Large intestine (tissue), 3 donors: ENCODE measurements around the gene ELF1. TPM values are rescaled to one million over a fixed set of nuclear protein-coding genes. Genes with fewer than 3 reads are reported as not detected.
"Not testable (repeated sequence)": the region's sequence is repeated elsewhere in the genome, so short reads cannot be mapped to it uniquely, and the experiment has no call there.

ENCODE experiments used
- DNase-seq, 2 donors: peaks; one replicate each; pipeline versions ENCODE4 v3.0.0 to v3.0.0-alpha.2; 2013
- H3K27ac ChIP-seq: one replicate; pipeline ENCODE4 v1.5.1; 2013; ENCODE audit warnings: low read length
- H3K27me3 ChIP-seq: 2 replicates; pipeline ENCODE4 v1.6.1; 2013; ENCODE audit warnings: low read length; ENCODE audit not compliant: control insufficient read depth, insufficient read depth
- H3K36me3 ChIP-seq: 2 replicates; pipeline ENCODE4 v1.6.1; 2013; ENCODE audit warnings: low read length; ENCODE audit not compliant: control insufficient read depth, insufficient read depth
- H3K4me1 ChIP-seq: one replicate; pipeline ENCODE4 v1.6.1; 2013; ENCODE audit warnings: low read length; ENCODE audit not compliant: control insufficient read depth, insufficient read depth
- H3K4me3 ChIP-seq: one replicate; pipeline ENCODE4 v1.5.1; 2013; ENCODE audit warnings: low read length
- H3K9me3 ChIP-seq: one replicate; pipeline ENCODE4 v1.6.1; 2013; ENCODE audit warnings: mild to moderate bottlenecking, low read depth, low read length, moderate library complexity; ENCODE audit not compliant: control insufficient read depth
- WGBS: methylation state at CpG from one replicate; pipeline ENCODE4 v1.1.5; 2013; ENCODE audit warnings: low lambda C conversion rate; ENCODE audit not compliant: insufficient coverage; 5-methylcytosine and 5-hydroxymethylcytosine counted together
- polyA plus RNA-seq: library from polyadenylated mRNA; unstranded; fragments of 120-200 nt; gene quantifications from one replicate; pipeline ENCODE4 v1.2.1, GENCODE V29; 2013

Gene ELF1
- polyA plus RNA-seq, 1 donor, result 87.2 TPM

DNA sequence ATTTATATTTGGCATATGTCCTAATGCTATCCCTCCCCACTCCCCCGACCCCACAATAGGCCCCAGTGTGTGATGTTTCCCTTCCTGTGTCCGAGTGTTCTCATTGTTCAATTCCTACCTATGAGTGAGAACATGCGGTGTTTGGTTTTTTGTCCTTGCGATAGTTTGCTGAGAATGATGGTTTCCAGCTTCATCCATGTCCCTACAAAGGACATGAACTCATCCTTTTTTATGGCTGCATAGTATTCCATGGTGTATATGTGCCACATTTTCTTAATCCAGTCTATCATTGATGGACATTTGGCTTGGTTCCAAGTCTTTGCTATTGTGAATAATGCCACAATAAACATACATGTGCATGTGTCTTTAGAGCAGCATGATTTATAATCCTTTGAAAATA lies 23.3 kb upstream of the ELF1 start:
- not testable (repeated sequence) for H3K4me3 ChIP-seq, H3K4me1 ChIP-seq, H3K36me3 ChIP-seq, DNase-seq, H3K9me3 ChIP-seq, H3K27me3 ChIP-seq, H3K27ac ChIP-seq
- WGBS, result no CpG with 5 or more reads among the region's 4 CpGs

DNA sequence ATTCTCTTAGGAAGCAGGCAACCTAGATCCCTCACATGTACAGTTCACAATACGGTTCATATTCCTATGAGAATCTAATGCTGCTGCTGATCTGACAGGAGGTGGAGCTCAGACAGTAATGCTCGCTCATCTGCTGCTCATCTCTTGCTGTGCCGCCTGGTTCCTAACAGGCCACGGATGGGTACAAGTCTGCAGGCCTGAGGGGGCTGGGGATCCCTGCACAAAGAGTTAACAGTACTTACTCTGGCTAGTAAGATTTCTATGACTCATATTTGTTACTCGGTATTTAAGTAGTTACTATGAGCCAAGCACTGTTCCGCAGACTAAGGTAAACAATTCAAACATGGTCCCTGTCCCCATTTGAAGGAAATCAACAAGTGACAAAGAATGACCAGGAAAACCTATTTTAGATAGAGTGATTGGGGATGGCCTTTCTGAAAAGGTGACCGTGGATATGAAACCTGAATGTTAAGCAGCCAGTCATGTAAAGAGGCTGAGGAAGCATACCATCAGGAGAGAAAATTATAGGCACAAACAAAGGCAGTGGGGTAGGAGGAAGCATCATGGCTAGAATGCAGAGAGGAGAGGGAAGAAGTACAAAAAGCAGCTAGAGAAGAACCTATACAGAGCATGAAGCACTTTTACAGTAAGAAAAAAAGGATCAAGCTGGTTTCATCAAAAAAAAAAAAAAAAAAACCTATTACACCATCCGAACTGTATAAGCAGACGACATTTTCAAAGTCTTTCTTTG lies 21.6 kb upstream of the ELF1 start:
- Histone ChIP-seq H3K9me3 (no peaks in the 10 kb centered on the region), H3K36me3 (no peaks in the 10 kb centered on the region), H3K4me1 (no peaks in the 10 kb centered on the region), H3K27ac (no peak overlapping the region), H3K4me3 (no peak overlapping the region), H3K27me3 (no peaks in the 10 kb centered on the region)
- 90% methylated on average over 2 of the region's 9 CpGs for WGBS
- DNase-seq, result no peak

DNA sequence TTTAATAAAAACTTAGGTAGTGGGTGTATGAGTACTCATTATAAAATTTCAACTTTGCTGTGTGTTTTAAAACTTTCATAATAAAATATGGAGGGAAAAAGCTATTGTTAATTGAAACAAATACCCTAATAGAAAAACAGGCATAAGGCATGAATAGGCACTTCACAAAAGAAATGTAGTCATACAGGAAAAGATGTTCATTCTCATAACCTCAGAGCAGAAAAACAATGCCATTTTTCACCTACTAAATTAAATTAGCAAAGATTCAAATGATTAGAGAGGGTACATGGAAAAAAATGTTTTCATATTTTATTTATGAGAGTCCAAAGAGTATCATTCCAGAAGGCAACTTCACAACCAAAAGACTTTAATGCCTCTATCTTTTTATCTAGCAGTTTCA lies 20.6 kb upstream of the ELF1 start:
- no peaks in the 10 kb centered on the region for H3K36me3 ChIP-seq
- H3K27ac ChIP-seq, result no peak overlapping the region
- no peaks in the 10 kb centered on the region for H3K4me1 ChIP-seq
- H3K4me3 ChIP-seq, result no peak overlapping the region
- H3K27me3 ChIP-seq, result no peaks in the 10 kb centered on the region
- no peak for DNase-seq
- H3K9me3 ChIP-seq, result no peaks in the 10 kb centered on the region

DNA sequence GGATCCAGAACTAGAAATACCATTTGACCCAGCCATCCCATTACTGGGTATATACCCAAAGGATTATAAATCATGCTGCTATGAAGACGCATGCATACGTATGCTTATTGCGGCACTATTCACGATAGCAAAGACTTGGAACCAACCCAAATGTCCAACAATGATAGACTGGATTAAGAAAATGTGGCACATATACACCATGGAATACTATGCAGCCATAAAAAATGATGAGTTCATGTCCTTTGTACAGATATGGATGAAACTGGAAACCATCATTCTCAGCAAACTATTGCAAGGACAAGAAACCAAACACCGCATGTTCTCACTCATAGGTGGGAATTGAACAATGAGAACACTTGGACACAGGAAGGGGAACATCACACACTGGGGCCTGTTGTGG lies 17.4 kb upstream of the ELF1 start:
- H3K4me3 ChIP-seq, H3K9me3 ChIP-seq, DNase-seq, H3K36me3 ChIP-seq, H3K4me1 ChIP-seq, H3K27me3 ChIP-seq, H3K27ac ChIP-seq: not testable (repeated sequence)
- WGBS, result no CpG with 5 or more reads among the region's 5 CpGs

DNA sequence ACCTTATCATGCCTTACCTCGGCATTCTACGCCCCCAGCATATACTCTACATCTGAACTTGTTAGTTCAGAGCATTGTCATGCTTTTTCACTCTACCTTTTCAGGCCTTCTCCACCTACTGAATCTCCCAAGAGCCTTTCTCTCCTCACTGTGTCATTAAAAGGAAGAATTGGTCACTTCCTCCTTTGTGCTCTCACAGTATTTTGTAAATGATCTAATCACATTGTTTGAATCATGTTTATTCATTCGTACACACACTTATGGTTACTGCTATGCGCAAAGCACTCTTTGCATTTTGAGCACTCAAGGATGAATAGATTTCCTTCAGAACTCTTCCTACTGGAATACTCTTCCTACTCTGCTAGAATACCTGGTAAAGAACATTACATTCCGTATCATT lies 15.8 kb upstream of the ELF1 start:
- Histone ChIP-seq H3K4me3 (no peak overlapping the region), H3K4me1 (no peaks in the 10 kb centered on the region), H3K9me3 (no peaks in the 10 kb centered on the region), H3K36me3 (no peaks in the 10 kb centered on the region), H3K27ac (no peak overlapping the region), H3K27me3 (no peaks in the 10 kb centered on the region)
- DNase-seq, result no peak
- no CpG with 5 or more reads among the region's 5 CpGs for WGBS

DNA sequence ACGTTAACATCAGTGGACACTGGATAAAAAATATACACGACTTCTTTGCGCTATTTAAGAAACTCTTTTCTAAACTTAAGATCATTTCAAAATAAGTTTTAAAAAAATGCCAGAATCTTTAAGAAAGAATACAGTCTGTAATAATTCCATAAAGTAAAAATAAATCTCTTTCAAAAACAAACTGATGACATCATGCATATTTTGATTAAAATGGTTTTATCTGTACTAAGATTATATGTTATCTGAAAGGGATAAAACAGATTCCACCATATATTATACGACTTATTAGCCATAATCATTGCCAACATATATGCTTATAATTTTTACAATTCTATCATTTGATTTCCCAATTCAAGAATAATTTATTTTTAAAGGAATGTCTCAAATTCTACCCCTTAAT lies 15.3 kb upstream of the ELF1 start:
- DNase-seq, result no peak
- Histone ChIP-seq H3K9me3 (no peaks in the 10 kb centered on the region), H3K27ac (no peak overlapping the region), H3K36me3 (no peaks in the 10 kb centered on the region), H3K4me1 (no peaks in the 10 kb centered on the region), H3K27me3 (no peaks in the 10 kb centered on the region), H3K4me3 (no peak overlapping the region)
- 91% methylated on average over 3 of the region's 4 CpGs for WGBS

DNA sequence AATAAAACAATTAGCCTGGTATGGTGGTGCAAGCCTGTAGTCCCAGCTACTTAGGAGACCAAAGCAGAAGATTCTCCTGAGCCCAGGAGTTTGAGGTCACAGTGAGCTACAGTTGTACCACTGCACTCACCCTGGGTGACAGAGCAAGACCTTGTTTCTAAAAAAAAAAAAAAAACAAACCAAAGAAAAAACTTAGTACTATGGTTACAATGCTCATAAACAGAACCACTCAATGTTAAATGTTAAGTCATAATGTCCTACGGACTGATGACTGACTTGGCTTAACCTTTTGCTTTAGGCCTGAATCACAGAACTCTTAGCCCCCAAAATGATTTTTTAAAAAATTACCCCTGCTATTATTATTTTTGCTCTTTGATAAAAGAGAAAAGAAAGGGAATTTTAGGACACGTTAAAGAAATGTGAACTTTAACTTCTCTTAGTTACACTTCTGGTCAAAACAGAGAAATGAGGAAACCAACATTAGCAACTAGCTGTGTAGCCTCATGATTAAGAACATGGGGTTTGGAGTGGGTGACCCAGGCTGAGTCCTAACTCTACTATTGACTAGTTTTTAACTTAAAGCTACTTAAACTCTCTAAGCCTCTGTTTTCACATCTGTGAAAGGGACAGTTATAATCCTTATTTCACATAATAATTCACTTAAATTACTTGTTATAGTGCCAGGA lies 13.7 kb upstream of the ELF1 start:
- H3K4me3 ChIP-seq, result no peak overlapping the region
- no peaks in the 10 kb centered on the region for H3K36me3 ChIP-seq
- no peaks in the 10 kb centered on the region for H3K9me3 ChIP-seq
- no peaks in the 10 kb centered on the region for H3K4me1 ChIP-seq
- no peaks in the 10 kb centered on the region for H3K27me3 ChIP-seq
- no peak overlapping the region for H3K27ac ChIP-seq
- no peak for DNase-seq
- WGBS, result 58% methylated on average over 2 of the region's 2 CpGs

DNA sequence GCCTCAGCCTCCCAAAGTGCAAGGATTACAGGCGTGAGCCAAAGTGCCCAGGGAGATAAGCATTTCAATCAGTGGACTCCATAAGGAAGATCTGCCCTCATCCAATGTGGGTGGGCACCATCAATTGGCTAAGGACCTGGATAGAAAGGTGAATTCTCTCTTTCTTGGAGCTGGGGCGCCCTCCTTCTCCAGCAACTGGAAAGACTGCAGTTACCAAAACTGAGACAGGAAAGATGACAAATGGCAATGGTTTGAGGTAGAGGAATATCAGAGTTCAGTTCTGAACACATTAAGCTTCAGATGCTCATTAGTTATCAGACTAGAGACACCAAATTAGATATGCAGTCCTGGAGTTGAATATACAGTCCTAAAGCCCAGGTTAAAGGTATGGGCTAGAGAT lies 10.5 kb upstream of the ELF1 start:
- Histone ChIP-seq H3K36me3 (peaks cover 4% of the 10 kb centered on the region), H3K27ac (no peak overlapping the region), H3K4me3 (no peak overlapping the region), H3K27me3 (no peaks in the 10 kb centered on the region), H3K4me1 (no peaks in the 10 kb centered on the region), H3K9me3 (no peaks in the 10 kb centered on the region)
- DNase-seq, result no peak
- WGBS, result no CpG with 5 or more reads among the region's 2 CpGs

DNA sequence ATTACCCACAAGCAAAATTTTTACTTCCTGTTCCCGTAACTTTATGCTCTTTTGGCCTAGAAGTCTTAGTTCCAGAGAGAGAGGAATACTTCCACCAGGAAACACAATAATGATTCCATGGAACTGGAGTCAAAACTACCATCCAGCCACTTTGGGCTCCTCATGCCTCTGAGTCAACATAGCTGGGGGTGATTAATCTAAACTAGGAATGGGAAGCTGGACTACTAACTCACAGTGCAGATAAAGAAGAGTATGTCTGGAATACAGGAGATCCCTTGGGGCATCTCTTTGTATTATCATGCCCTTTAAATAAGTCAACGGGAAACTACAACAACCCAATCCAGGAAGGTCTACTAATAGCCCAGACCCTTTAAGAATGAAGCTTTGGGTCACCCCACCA lies 8.9 kb upstream of the ELF1 start:
- Histone ChIP-seq H3K27me3 (no peaks in the 10 kb centered on the region), H3K4me1 (no peaks in the 10 kb centered on the region), H3K9me3 (no peaks in the 10 kb centered on the region), H3K4me3 (no peak overlapping the region), H3K36me3 (peaks cover 4% of the 10 kb centered on the region), H3K27ac (no peak overlapping the region)
- no CpG with 5 or more reads among the region's 2 CpGs for WGBS
- no peak for DNase-seq

DNA sequence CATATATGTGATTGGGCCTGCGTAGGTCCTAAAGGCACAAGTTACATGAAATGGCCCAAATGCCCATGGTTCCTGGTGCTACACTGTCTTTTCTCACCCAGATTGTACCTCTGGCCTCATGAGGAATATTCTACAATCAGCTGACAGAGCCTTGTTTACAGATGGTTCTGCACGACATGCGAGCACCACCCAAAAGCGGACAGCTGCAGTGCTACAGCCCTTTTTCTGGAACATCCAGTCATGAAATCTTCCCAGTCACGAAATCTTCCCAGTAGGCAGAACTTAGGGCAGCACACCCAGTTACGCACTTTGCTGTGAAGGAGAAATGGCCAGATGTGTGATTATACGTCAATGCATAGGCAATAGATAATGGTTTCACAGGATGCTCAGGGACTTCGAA lies 7.7 kb upstream of the ELF1 start:
- H3K4me1 ChIP-seq, result no peaks in the 10 kb centered on the region
- H3K27ac ChIP-seq, result no peak overlapping the region
- DNase-seq, result no peak
- H3K9me3 ChIP-seq, result no peaks in the 10 kb centered on the region
- peaks cover 4% of the 10 kb centered on the region for H3K36me3 ChIP-seq
- WGBS, result no CpG with 5 or more reads among the region's 8 CpGs
- no peaks in the 10 kb centered on the region for H3K27me3 ChIP-seq
- H3K4me3 ChIP-seq, result no peak overlapping the region

DNA sequence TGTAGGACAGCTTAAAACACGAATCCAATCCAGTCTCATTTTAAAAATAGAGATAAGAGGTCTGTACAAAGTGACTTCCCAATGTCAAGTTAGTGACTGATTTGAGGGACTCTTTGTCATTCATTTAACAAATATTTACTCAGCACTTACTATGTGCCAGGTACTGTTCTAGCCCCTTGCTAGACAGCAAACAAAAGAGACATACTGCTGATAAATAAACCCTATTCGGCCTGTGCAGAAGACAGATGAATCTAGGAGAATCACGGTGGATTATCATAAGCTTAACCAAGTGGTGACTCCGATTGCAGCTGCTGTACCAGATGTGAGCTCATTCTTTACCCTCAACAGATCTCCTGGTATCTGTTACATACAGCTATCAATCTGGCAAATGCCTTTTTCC lies 6.4 kb upstream of the ELF1 start:
- no peaks in the 10 kb centered on the region for H3K9me3 ChIP-seq
- no peak overlapping the region for H3K27ac ChIP-seq
- no peak overlapping the region for H3K4me3 ChIP-seq
- no peaks in the 10 kb centered on the region for H3K27me3 ChIP-seq
- peaks cover 9% of the 10 kb centered on the region for H3K4me1 ChIP-seq
- H3K36me3 ChIP-seq, result peaks cover 4% of the 10 kb centered on the region
- DNase-seq, result no peak
- 40% methylated on average over 1 of the region's 4 CpGs for WGBS
